Neutrophil (primary cell): ENCODE data around the gene CEACAM18.
A peak's percentile ranks its signal among the peaks of the same experiment; 100 is the strongest.

Experiments used
- H3K27ac ChIP-seq: fragments of 200-600 bp; sonication (generic); 2 replicates; pipeline ENCODE4 v1.5.1; 2016; ENCODE audit warnings: mild to moderate bottlenecking, moderate library complexity
- H3K27me3 ChIP-seq: fragments of 200-600 bp; sonication (generic); 2 replicates; pipeline ENCODE4 v1.6.0; 2016; ENCODE audit warnings: mild to moderate bottlenecking
- H3K36me3 ChIP-seq: fragments of 200-600 bp; sonication (generic); 2 replicates; pipeline ENCODE4 v1.5.1; 2017
- H3K4me1 ChIP-seq, 2 experiments: fragments of 200-600 bp in 1 of 2; sonication (generic) in 1 of 2; 1 replicate in 1 of 2; 2 replicates in 1 of 2; pipeline versions ENCODE4 v1.5.1 to v1.6.1; 2013 to 2016; ENCODE audit warnings: low read depth in 1 of 2, low read length in 1 of 2, mild to moderate bottlenecking in 1 of 2, moderate library complexity in 1 of 2; ENCODE audit not compliant: control insufficient read depth in 1 of 2, insufficient read depth in 1 of 2
- H3K4me3 ChIP-seq, 2 experiments: fragments of 200-600 bp in 1 of 2; sonication (generic) in 1 of 2; 1 replicate in 1 of 2; 2 replicates in 1 of 2; pipeline ENCODE4 v1.5.1; 2013 to 2016; ENCODE audit warnings: low read depth in 1 of 2, low read length in 1 of 2, mild to moderate bottlenecking in 1 of 2, moderate library complexity in 1 of 2
- H3K9me3 ChIP-seq: fragments of 200-600 bp; sonication (generic); 2 replicates; pipeline ENCODE4 v1.5.1; 2016
- TF ChIP-seq, protein P1 (sequence below): fragments of 200-600 bp; sonication (generic); IDR thresholded peaks from 2 replicates; pipeline ENCODE4 v1.5.1; 2016; ENCODE audit warnings: antibody characterized with exemption

CEACAM18 gene

DNA sequence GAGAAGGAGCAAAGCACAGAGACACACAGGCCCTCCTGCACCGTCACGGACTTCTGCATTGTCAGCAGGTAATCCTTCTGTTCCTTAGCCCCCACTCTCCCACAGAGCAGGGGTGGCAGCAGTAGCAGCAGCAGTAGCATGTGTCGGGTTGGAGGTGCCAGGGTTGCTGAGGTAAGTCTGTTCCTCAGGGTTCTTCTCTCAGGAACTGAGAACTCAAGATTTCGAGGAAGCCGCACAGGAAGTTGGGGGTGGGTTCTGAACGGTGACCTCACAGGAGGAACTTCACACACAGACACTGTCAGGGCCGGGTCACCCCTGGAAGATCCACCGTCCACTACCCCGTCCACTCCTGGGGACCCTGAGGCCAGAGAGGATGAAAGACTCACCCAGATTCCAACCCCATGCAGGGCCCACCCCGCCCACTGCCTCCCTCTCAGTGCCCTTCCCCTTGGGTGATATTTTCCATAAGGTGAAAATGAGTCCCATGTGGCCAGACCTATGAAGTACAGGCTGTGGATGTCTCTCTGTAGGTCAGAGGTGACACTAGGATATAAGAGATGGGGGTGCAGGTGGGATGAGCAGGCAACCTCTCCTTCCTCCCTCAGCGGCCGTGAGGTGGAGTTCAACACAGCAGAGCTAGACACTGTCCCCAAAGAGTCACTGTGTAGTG is 23.4 kb downstream of the CEACAM18 start, which contains the start of gene SIGLEC12:
Gene SIGLEC12 (minus strand): TSS at position 207 of the 670 bp plus-strand sequence. CDS start 67 bp downstream, at position 140.
- TF ChIP-seq, protein P1, sequence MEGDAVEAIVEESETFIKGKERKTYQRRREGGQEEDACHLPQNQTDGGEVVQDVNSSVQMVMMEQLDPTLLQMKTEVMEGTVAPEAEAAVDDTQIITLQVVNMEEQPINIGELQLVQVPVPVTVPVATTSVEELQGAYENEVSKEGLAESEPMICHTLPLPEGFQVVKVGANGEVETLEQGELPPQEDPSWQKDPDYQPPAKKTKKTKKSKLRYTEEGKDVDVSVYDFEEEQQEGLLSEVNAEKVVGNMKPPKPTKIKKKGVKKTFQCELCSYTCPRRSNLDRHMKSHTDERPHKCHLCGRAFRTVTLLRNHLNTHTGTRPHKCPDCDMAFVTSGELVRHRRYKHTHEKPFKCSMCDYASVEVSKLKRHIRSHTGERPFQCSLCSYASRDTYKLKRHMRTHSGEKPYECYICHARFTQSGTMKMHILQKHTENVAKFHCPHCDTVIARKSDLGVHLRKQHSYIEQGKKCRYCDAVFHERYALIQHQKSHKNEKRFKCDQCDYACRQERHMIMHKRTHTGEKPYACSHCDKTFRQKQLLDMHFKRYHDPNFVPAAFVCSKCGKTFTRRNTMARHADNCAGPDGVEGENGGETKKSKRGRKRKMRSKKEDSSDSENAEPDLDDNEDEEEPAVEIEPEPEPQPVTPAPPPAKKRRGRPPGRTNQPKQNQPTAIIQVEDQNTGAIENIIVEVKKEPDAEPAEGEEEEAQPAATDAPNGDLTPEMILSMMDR, result peak; percentile 19
- Histone ChIP-seq H3K27ac (peak within 1 kb of the TSS; percentile 60), H3K9me3 (no peaks in the 10 kb centered on the region), H3K27me3 (no peaks in the 10 kb centered on the region), H3K36me3 (no peaks in the 10 kb centered on the region), H3K4me1 (peaks cover 26 to 27% of the 10 kb centered on the region in 2 experiments), H3K4me3 (peak within 1 kb of the TSS in 1 of 2 experiments; percentile 19)

- Histone ChIP-seq H3K4me3 (no peak overlapping the region), H3K9me3 (no peaks in the 10 kb centered on the region), H3K27me3 (no peaks in the 10 kb centered on the region), H3K27ac (peak overlapping the region; percentile 33), H3K36me3 (no peaks in the 10 kb centered on the region), H3K4me1 (peaks cover 31 to 35% of the 10 kb centered on the region in 2 experiments)
- TF ChIP-seq, protein P1, result no peak
Observed at GRCh38 chr19:51503286-51503817, 25.0 kb downstream of the CEACAM18 start.

DNA sequence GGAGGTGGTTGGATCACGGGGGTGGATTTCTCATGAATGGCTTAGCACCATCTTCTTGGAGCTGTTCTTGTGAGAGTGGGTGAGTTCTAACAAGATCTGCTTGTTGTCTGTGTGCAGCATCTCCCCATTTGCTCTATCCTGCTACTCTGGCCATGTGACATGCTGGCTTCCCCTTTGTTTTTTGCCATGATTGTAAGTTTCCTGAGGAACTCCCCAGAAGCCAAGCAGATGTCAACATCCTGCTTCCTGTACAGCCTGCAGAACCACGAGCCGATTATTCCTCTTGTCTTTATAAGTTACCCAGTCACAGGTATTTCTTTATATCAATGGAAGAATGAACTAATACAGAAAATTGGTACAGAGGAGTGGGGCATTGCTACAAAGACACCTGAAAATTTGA is 25.6 kb downstream of the CEACAM18 start:
- Histone ChIP-seq H3K4me1 (peaks cover 31 to 41% of the 10 kb centered on the region in 2 experiments), H3K27ac (peak overlapping the region; percentile 33), H3K4me3 (no peak overlapping the region), H3K9me3 (no peaks in the 10 kb centered on the region), H3K27me3 (no peaks in the 10 kb centered on the region), H3K36me3 (no peaks in the 10 kb centered on the region)
- TF ChIP-seq, protein P1, result no peak

DNA sequence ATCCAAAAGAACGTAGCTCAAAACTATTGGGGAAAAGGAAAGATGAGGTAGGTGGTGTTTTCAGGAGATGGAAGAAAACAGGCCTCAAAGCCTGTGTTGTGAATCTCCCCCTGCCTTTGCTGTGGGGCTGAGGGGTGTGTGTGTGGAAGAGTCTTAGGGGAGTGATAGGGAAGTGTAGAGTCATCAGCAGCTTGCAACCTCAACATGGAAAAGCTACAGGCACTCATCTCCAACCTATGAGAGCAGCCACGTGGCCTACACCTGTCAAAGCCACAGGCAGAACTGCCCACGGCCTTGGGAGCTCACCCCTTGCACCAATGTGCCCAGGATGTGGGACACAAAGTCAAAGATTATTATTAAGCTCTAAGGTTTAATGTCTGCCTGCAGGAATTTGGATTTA is 27.6 kb downstream of the CEACAM18 start:
- TF ChIP-seq, protein P1, result no peak
- Histone ChIP-seq H3K36me3 (no peaks in the 10 kb centered on the region), H3K4me1 (peaks cover 42 to 61% of the 10 kb centered on the region in 2 experiments), H3K27ac (no peak overlapping the region), H3K27me3 (no peaks in the 10 kb centered on the region), H3K4me3 (no peak overlapping the region), H3K9me3 (no peaks in the 10 kb centered on the region)

- no peak overlapping the region for H3K4me3 ChIP-seq
- no peaks in the 10 kb centered on the region for H3K9me3 ChIP-seq
- H3K36me3 ChIP-seq, result no peaks in the 10 kb centered on the region
- TF ChIP-seq, protein P1, result no peak
- H3K27ac ChIP-seq, result no peak overlapping the region
- H3K27me3 ChIP-seq, result no peaks in the 10 kb centered on the region
- peaks cover 33 to 52% of the 10 kb centered on the region in 2 experiments for H3K4me1 ChIP-seq
Observed at GRCh38 chr19:51507192-51507591, 28.9 kb downstream of the CEACAM18 start.
